Eye (tissue), 1 donor: ENCODE data around the gene AFF3.

Experiments used
- DNase-seq: peaks from one replicate; pipeline ENCODE4 v3.0.0-alpha.2; 2015

The AFF3 gene

GRCh38 chr2:100067784-100068183, 74.6 kb downstream of the AFF3 start:
- no peak for DNase-seq

GRCh38 chr2:100066856-100067255, 75.5 kb downstream of the AFF3 start:
- no peak for DNase-seq

GRCh38 chr2:100066246-100066645, 76.1 kb downstream of the AFF3 start:
- no peak for DNase-seq

GRCh38 chr2:100064592-100065428, 77.6 kb downstream of the AFF3 start:
- no peak for DNase-seq

GRCh38 chr2:100064165-100064564, 78.2 kb downstream of the AFF3 start:
- DNase-seq = no peak

GRCh38 chr2:100063459-100063953, 78.9 kb downstream of the AFF3 start:
- no peak for DNase-seq

- no peak for DNase-seq
Measured at GRCh38 chr2:100062336-100062735, 80.1 kb downstream of the AFF3 start.

GRCh38 chr2:100060875-100061274, 81.5 kb downstream of the AFF3 start:
- DNase-seq = no peak

GRCh38 chr2:100059638-100060037, 82.8 kb downstream of the AFF3 start:
- no peak for DNase-seq

GRCh38 chr2:100057901-100058261, 84.5 kb downstream of the AFF3 start:
- DNase-seq = no peak

- no peak for DNase-seq
Measured at GRCh38 chr2:100054426-100054825, 88.0 kb downstream of the AFF3 start.

GRCh38 chr2:100053087-100053885, 89.1 kb downstream of the AFF3 start:
- no peak for DNase-seq

- DNase-seq = no peak
Measured at GRCh38 chr2:100052650-100053049, 89.7 kb downstream of the AFF3 start.

GRCh38 chr2:100051253-100051652, 91.1 kb downstream of the AFF3 start:
- DNase-seq = no peak

- DNase-seq = no peak
Measured at GRCh38 chr2:100050685-100051084, 91.7 kb downstream of the AFF3 start.

- DNase-seq = no peak
Measured at GRCh38 chr2:100046961-100047947, 95.1 kb downstream of the AFF3 start.

GRCh38 chr2:100045000-100045399, 97.4 kb downstream of the AFF3 start:
- DNase-seq = no peak

GRCh38 chr2:100043891-100044255, 98.5 kb downstream of the AFF3 start:
- DNase-seq = no peak

GRCh38 chr2:100043081-100043890, 99.1 kb downstream of the AFF3 start:
- DNase-seq = no peak

GRCh38 chr2:100042562-100042961, 99.8 kb downstream of the AFF3 start:
- no peak for DNase-seq

GRCh38 chr2:100041946-100042345, 100.4 kb downstream of the AFF3 start:
- DNase-seq = peak; percentile 74

- DNase-seq = no peak
Measured at GRCh38 chr2:100041385-100041784, 101.0 kb downstream of the AFF3 start.
